ENCODE measurements around the gene ATF6. TPM values are rescaled to one million over a fixed set of nuclear protein-coding genes. Genes with fewer than 3 reads are reported as not detected.

ATF6 gene
- total and polyA plus RNA-seq, 4 donors = 10.0 to 22.5 (median 13.4) TPM

DNA sequence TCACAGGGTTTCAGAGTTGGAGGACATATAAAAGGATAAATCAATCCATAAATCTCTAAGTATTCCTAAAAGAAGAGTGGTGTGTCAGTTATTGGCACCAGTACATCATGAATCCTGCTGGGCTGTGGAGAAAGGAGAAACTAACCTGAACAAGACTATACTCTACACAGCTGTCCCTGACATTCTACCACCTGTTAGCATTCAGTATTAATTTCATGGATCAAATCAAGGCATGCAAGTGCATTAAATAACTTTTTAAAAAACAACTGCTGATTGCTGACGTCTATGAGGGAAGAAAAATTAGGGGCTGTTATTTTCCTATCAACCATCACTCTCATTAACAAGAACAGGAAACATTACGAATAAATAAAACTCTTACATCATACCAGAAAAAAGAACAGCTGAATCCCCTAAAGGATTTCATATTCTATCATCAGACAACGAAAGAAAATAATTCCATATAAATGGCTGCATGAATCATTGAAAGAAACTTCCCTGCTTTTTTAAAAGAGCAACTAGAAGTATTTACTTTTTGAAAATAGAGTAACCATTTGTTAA, 121.7 kb downstream of the ATF6 start:
- Histone ChIP-seq H3K9me3 (ENCODE audit: control insufficient read depth in 4 of 4, low read length in 3 of 4) (no peaks in the 10 kb centered on the region), H3K4me3 (ENCODE audit: low read depth in 1 of 3, low read length in 3 of 3) (no peak overlapping the region), H3K4me1 (ENCODE audit: control insufficient read depth in 4 of 4, insufficient read depth in 4 of 4, low read length in 3 of 4) (no peaks in the 10 kb centered on the region), H3K27me3 (ENCODE audit: control insufficient read depth in 4 of 4, insufficient read depth in 4 of 4, low read length in 3 of 4) (no peaks in the 10 kb centered on the region), H3K27ac (ENCODE audit: low read depth in 1 of 2, low read length in 2 of 2) (no peak overlapping the region), H3K36me3 (ENCODE audit: control insufficient read depth in 4 of 4, insufficient read depth in 3 of 4, low read depth in 1 of 4, low read length in 3 of 4) (peaks cover 5 to 19% (median 15%) of the 10 kb centered on the region in 4 donors), H3K9ac (ENCODE audit: low read depth in 1 of 2, low read length in 2 of 2) (no peak overlapping the region)
- WGBS = 92% methylated on average over 3 of the region's 3 CpGs
- DNase-seq (ENCODE audit: low spot score) = no peak
- TF ChIP-seq RXRA (IDR thresholded peaks at IDR 0.05) = no peak
- no peak for TF ChIP-seq EGR1 (IDR thresholded peaks at IDR 0.05; ENCODE audit: low read depth in 2 of 2)
- TF ChIP-seq, protein P1, sequence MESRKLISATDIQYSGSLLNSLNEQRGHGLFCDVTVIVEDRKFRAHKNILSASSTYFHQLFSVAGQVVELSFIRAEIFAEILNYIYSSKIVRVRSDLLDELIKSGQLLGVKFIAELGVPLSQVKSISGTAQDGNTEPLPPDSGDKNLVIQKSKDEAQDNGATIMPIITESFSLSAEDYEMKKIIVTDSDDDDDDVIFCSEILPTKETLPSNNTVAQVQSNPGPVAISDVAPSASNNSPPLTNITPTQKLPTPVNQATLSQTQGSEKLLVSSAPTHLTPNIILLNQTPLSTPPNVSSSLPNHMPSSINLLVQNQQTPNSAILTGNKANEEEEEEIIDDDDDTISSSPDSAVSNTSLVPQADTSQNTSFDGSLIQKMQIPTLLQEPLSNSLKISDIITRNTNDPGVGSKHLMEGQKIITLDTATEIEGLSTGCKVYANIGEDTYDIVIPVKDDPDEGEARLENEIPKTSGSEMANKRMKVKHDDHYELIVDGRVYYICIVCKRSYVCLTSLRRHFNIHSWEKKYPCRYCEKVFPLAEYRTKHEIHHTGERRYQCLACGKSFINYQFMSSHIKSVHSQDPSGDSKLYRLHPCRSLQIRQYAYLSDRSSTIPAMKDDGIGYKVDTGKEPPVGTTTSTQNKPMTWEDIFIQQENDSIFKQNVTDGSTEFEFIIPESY (IDR thresholded peaks at IDR 0.05) = no peak
- no peak for TF ChIP-seq FOXA2 (IDR thresholded peaks at IDR 0.05)
- no peak for TF ChIP-seq HNF4A (conservative IDR thresholded peaks at IDR 0.05)
- no peak for TF ChIP-seq RAD21 (IDR thresholded peaks at IDR 0.05)
- TF ChIP-seq NR2F2 (IDR thresholded peaks at IDR 0.05) = no peak
- TF ChIP-seq, protein P2, sequence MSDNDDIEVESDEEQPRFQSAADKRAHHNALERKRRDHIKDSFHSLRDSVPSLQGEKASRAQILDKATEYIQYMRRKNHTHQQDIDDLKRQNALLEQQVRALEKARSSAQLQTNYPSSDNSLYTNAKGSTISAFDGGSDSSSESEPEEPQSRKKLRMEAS (IDR thresholded peaks at IDR 0.05) = no peak
- TF ChIP-seq SP1 (IDR thresholded peaks at IDR 0.05) = no peak
- TF ChIP-seq, protein P3, sequence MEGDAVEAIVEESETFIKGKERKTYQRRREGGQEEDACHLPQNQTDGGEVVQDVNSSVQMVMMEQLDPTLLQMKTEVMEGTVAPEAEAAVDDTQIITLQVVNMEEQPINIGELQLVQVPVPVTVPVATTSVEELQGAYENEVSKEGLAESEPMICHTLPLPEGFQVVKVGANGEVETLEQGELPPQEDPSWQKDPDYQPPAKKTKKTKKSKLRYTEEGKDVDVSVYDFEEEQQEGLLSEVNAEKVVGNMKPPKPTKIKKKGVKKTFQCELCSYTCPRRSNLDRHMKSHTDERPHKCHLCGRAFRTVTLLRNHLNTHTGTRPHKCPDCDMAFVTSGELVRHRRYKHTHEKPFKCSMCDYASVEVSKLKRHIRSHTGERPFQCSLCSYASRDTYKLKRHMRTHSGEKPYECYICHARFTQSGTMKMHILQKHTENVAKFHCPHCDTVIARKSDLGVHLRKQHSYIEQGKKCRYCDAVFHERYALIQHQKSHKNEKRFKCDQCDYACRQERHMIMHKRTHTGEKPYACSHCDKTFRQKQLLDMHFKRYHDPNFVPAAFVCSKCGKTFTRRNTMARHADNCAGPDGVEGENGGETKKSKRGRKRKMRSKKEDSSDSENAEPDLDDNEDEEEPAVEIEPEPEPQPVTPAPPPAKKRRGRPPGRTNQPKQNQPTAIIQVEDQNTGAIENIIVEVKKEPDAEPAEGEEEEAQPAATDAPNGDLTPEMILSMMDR (IDR thresholded peaks at IDR 0.05; ENCODE audit: low read depth, low read length, missing input control) = no peak
- TF ChIP-seq HNF4G (IDR thresholded peaks at IDR 0.05) = no peak
- TF ChIP-seq, protein P4, sequence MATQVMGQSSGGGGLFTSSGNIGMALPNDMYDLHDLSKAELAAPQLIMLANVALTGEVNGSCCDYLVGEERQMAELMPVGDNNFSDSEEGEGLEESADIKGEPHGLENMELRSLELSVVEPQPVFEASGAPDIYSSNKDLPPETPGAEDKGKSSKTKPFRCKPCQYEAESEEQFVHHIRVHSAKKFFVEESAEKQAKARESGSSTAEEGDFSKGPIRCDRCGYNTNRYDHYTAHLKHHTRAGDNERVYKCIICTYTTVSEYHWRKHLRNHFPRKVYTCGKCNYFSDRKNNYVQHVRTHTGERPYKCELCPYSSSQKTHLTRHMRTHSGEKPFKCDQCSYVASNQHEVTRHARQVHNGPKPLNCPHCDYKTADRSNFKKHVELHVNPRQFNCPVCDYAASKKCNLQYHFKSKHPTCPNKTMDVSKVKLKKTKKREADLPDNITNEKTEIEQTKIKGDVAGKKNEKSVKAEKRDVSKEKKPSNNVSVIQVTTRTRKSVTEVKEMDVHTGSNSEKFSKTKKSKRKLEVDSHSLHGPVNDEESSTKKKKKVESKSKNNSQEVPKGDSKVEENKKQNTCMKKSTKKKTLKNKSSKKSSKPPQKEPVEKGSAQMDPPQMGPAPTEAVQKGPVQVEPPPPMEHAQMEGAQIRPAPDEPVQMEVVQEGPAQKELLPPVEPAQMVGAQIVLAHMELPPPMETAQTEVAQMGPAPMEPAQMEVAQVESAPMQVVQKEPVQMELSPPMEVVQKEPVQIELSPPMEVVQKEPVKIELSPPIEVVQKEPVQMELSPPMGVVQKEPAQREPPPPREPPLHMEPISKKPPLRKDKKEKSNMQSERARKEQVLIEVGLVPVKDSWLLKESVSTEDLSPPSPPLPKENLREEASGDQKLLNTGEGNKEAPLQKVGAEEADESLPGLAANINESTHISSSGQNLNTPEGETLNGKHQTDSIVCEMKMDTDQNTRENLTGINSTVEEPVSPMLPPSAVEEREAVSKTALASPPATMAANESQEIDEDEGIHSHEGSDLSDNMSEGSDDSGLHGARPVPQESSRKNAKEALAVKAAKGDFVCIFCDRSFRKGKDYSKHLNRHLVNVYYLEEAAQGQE (IDR thresholded peaks at IDR 0.05) = no peak
- TF ChIP-seq YY1 (IDR thresholded peaks at IDR 0.05) = no peak
- TF ChIP-seq GABPA (IDR thresholded peaks at IDR 0.05 in 1 of 2, conservative IDR thresholded peaks at IDR 0.05 in 1 of 2) = no peak
- TF ChIP-seq FOXA1 (IDR thresholded peaks at IDR 0.05) = no peak
- no peak for TF ChIP-seq TAF1 (conservative IDR thresholded peaks at IDR 0.05)
- no peak for TF ChIP-seq JUND (IDR thresholded peaks at IDR 0.05)

Data from liver (tissue), 9 donors.